GM23338 (cell line): ENCODE results near the gene LYL1. TPM values are rescaled to one million over a fixed set of nuclear protein-coding genes. Genes with fewer than 3 reads are reported as not detected.

Experiments used
- ATAC-seq: fragments of 200-7000 bp; cut with Tn5 transposase; 3 replicates; pipeline ENCODE4 v1.9.1; 2020
- DNase-seq: peaks from one replicate; pipeline ENCODE4 v3.0.0-alpha.2; 2015; ENCODE audit warnings: low spot score
- H2AFZ ChIP-seq: fragments of 200-600 bp; sonication (generic); 2 replicates; pipeline ENCODE4 v1.8.0; 2016; ENCODE audit warnings: antibody characterized with exemption, mild to moderate bottlenecking, moderate library complexity
- H3F3A ChIP-seq: fragments of 200-600 bp; sonication (generic); replicated peaks from 2 replicates; pipeline ENCODE4 v1.8.0; 2017; ENCODE audit warnings: antibody characterized with exemption, mixed run types, low read depth
- H3K27ac ChIP-seq: fragments of 200-600 bp; sonication (generic); 2 replicates; pipeline ENCODE4 v1.6.1; 2016; ENCODE audit warnings: low read depth
- H3K27me3 ChIP-seq: fragments of 200-600 bp; sonication (generic); 2 replicates; pipeline ENCODE4 v1.8.0; 2016; ENCODE audit warnings: mild to moderate bottlenecking, mixed run types, moderate library complexity; ENCODE audit not compliant: insufficient read depth
- H3K36me3 ChIP-seq: fragments of 200-600 bp; sonication (generic); 2 replicates; pipeline ENCODE4 v1.8.0; 2016; ENCODE audit warnings: mild to moderate bottlenecking; ENCODE audit not compliant: insufficient read depth
- H3K4me1 ChIP-seq: fragments of 200-600 bp; sonication (generic); 2 replicates; pipeline ENCODE4 v1.8.0; 2016; ENCODE audit warnings: mild to moderate bottlenecking, moderate library complexity; ENCODE audit not compliant: insufficient read depth
- H3K4me2 ChIP-seq: fragments of 200-600 bp; sonication (generic); 2 replicates; pipeline ENCODE4 v1.7.1; 2017; ENCODE audit warnings: mixed run types
- H3K4me3 ChIP-seq: fragments of 200-600 bp; sonication (generic); 2 replicates; pipeline ENCODE4 v1.6.1; 2016; ENCODE audit warnings: mixed run types
- H3K79me2 ChIP-seq: fragments of 200-600 bp; sonication (generic); replicated peaks from 2 replicates; pipeline ENCODE4 v1.8.0; 2017; ENCODE audit warnings: mild to moderate bottlenecking; ENCODE audit not compliant: insufficient read depth
- H3K9me2 ChIP-seq: fragments of 200-600 bp; sonication (generic); 2 replicates; pipeline ENCODE4 v1.8.0; 2017; ENCODE audit not compliant: insufficient read depth
- H4K20me1 ChIP-seq: fragments of 200-600 bp; sonication (generic); replicated peaks from 2 replicates; pipeline ENCODE4 v1.8.0; 2017; ENCODE audit warnings: mild to moderate bottlenecking; ENCODE audit not compliant: insufficient read depth
- H3K27ac Mint-ChIP-seq: 2 replicates; pipeline ENCODE4 v1.8.0; 2020; ENCODE audit warnings: inconsistent platforms, mild to moderate bottlenecking, moderate library complexity, mixed read lengths
- H3K27me3 Mint-ChIP-seq: 3 replicates; pipeline ENCODE4 v1.8.0; 2022; ENCODE audit warnings: low read depth, mild to moderate bottlenecking, moderate library complexity, mixed read lengths, inconsistent platforms; ENCODE audit not compliant: insufficient read depth, poor library complexity
- H3K36me3 Mint-ChIP-seq: 3 replicates; pipeline ENCODE4 v1.8.0; 2021; ENCODE audit warnings: low read depth, mild to moderate bottlenecking, inconsistent platforms, moderate library complexity, mixed read lengths
- H3K4me1 Mint-ChIP-seq: 3 replicates; pipeline ENCODE4 v1.8.0; 2020; ENCODE audit warnings: mild to moderate bottlenecking, inconsistent platforms, mixed read lengths
- H3K4me3 Mint-ChIP-seq: 3 replicates; pipeline ENCODE4 v1.8.0; 2021; ENCODE audit warnings: moderate library complexity, mild to moderate bottlenecking, inconsistent platforms, mixed read lengths
- H3K9me3 Mint-ChIP-seq: 3 replicates; pipeline ENCODE4 v1.8.0; 2020; ENCODE audit warnings: moderate library complexity, mild to moderate bottlenecking, inconsistent platforms, mixed read lengths
- ETS1 ChIP-seq: IDR thresholded peaks from 2 replicates; pipeline ENCODE4 v1.6.1; 2016; ENCODE audit warnings: antibody characterized with exemption
- EZH2 ChIP-seq: fragments of 200-600 bp; sonication (generic); IDR thresholded peaks from one replicate; pipeline ENCODE4 v1.8.0; 2017; ENCODE audit warnings: antibody characterized with exemption, mild to moderate bottlenecking, low read depth; ENCODE audit not compliant: unreplicated experiment
- EZH2phosphoT487 ChIP-seq: fragments of 200-600 bp; sonication (generic); IDR thresholded peaks from one replicate; pipeline ENCODE4 v1.8.1; 2018; ENCODE audit warnings: antibody characterized with exemption; ENCODE audit not compliant: unreplicated experiment
- NANOG ChIP-seq: IDR thresholded peaks from 2 replicates; pipeline ENCODE4 v1.6.1; 2016; ENCODE audit warnings: antibody characterized with exemption, borderline replicate concordance
- STAT1 ChIP-seq: IDR thresholded peaks from one replicate; pipeline ENCODE4 v1.6.1; 2016; ENCODE audit warnings: antibody characterized with exemption; ENCODE audit not compliant: unreplicated experiment
- ZNF114 ChIP-seq: fragments of 250-450 bp; sonication (Bioruptor Pico); IDR thresholded peaks from 2 replicates; pipeline ENCODE4 v1.5.0; 2020; ENCODE audit warnings: mild to moderate bottlenecking, moderate library complexity
- ZNF331 ChIP-seq: fragments of 250-450 bp; sonication (Bioruptor Pico); IDR thresholded peaks from 2 replicates; pipeline ENCODE4 v1.5.0; 2020; ENCODE audit warnings: low read depth, mild to moderate bottlenecking, moderate library complexity
- ZNF462 ChIP-seq: fragments of 250-450 bp; sonication (Bioruptor Pico); IDR thresholded peaks from 2 replicates; pipeline ENCODE4 v1.5.0; 2020; ENCODE audit warnings: mild to moderate bottlenecking, moderate library complexity
- polyA plus RNA-seq: library from polyadenylated mRNA; unstranded; fragments of >200 nt; fragmentation: Nextera tagmentation; extraction: Ambion mirVana; gene quantifications from 2 replicates; pipeline ENCODE4 v1.2.1, GENCODE V29; 2016
- total RNA-seq: library from RNA; depleted of rRNA; stranded (reverse); fragments of >200 nt; shearing (Covaris generic); gene quantifications from 2 replicates; pipeline ENCODE4 v1.2.3, GENCODE V29; 2014
- TF ChIP-seq, protein P1 (sequence below), 2 experiments: fragments of 200-600 bp in 1 of 2; sonication (generic) in 1 of 2; conservative IDR thresholded peaks; 2 replicates each; pipeline versions ENCODE4 v1.5.1 to v1.6.1; 2016 to 2017; ENCODE audit warnings: antibody characterized with exemption in 2 of 2, low read depth in 2 of 2, mild to moderate bottlenecking in 2 of 2, moderate library complexity in 1 of 2
- TF ChIP-seq, protein P2 (sequence below): IDR thresholded peaks from one replicate; pipeline ENCODE4 v1.6.1; 2018; ENCODE audit warnings: antibody characterized with exemption; ENCODE audit not compliant: unreplicated experiment

Gene LYL1
- total and polyA plus RNA-seq, 2 experiments from 2014 or later, result 1.2 to 2.2 TPM

DNA sequence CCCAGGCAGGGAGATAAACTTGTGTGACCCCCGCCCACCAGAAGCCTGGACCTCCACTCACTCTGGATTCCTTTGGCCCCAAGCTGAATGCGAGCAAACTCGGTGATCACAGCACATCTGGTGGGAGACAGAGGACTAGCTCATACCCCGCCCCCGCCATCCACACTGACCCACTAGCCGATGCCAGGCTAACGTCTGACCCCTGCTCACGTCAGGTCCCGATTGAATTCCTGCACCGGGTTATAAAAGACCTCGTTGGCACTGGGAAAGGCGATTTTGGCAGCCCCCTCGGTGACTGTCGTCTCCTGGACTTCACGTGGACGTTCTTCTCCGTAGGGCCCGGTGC lies 13.3 kb upstream of the LYL1 start (continued):
- TF ChIP-seq ZNF331 (CRISPR knock-in tag) (no peak), ZNF114 (CRISPR knock-in tag) (no peak)
- TF ChIP-seq, protein P1, sequence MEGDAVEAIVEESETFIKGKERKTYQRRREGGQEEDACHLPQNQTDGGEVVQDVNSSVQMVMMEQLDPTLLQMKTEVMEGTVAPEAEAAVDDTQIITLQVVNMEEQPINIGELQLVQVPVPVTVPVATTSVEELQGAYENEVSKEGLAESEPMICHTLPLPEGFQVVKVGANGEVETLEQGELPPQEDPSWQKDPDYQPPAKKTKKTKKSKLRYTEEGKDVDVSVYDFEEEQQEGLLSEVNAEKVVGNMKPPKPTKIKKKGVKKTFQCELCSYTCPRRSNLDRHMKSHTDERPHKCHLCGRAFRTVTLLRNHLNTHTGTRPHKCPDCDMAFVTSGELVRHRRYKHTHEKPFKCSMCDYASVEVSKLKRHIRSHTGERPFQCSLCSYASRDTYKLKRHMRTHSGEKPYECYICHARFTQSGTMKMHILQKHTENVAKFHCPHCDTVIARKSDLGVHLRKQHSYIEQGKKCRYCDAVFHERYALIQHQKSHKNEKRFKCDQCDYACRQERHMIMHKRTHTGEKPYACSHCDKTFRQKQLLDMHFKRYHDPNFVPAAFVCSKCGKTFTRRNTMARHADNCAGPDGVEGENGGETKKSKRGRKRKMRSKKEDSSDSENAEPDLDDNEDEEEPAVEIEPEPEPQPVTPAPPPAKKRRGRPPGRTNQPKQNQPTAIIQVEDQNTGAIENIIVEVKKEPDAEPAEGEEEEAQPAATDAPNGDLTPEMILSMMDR (conservative IDR thresholded peaks at IDR 0.05; ENCODE audit: low read depth in 2 of 2), result no peak

DNA sequence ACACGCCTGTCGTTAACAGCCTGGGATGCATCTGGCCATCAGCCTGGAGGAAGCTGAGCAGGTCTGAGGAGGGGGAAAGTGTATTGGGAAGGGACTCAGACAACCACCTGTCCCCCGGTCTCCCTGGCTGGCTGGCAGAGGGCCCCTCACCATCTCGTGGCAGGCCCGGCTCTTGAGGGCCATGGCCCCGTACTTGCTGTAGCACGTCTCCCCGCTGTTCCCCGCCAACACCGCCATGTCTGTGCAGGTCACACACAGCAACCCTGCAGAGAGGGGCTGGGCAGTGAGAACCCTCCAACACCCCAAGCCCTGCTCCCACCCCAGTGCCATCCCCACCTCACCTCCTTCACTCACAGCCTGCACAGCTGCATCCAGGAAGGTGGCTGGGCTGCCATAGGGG lies 9.9 kb upstream of the LYL1 start:
- H3K36me3 ChIP-seq, result peaks cover 13% of the 10 kb centered on the region
- no peak overlapping the region for H2AFZ ChIP-seq
- no peaks in the 10 kb centered on the region for H3K27me3 ChIP-seq
- no peak overlapping the region for H3K4me3 ChIP-seq
- peaks cover 45% of the 10 kb centered on the region for H3K36me3 Mint-ChIP-seq
- H3K4me1 Mint-ChIP-seq, result peaks cover 10% of the 10 kb centered on the region
- no peak overlapping the region for H3K4me3 Mint-ChIP-seq
- peaks cover 9% of the 10 kb centered on the region for H4K20me1 ChIP-seq
- ATAC-seq, result no peak
- no peak overlapping the region for H3K27ac ChIP-seq
- H3F3A ChIP-seq, result peaks cover 4% of the 10 kb centered on the region
- H3K9me3 Mint-ChIP-seq, result no peaks in the 10 kb centered on the region; the same call in 1 of the 3 replicates
- peaks cover 29% of the 10 kb centered on the region for H3K79me2 ChIP-seq
- no peak overlapping the region for H3K4me2 ChIP-seq
- H3K27me3 Mint-ChIP-seq, result peaks cover 26% of the 10 kb centered on the region
- H3K9me2 ChIP-seq, result no peaks in the 10 kb centered on the region
- H3K27ac Mint-ChIP-seq, result no peak overlapping the region
- peaks cover 10% of the 10 kb centered on the region for H3K4me1 ChIP-seq
- no peak for DNase-seq
- no peak for TF ChIP-seq EZH2phosphoT487
- TF ChIP-seq STAT1, result no peak
- TF ChIP-seq NANOG, result no peak
- no peak for TF ChIP-seq ZNF331 (CRISPR knock-in tag)
- no peak for TF ChIP-seq ETS1
- no peak for TF ChIP-seq ZNF114 (CRISPR knock-in tag)
- TF ChIP-seq, protein P2, sequence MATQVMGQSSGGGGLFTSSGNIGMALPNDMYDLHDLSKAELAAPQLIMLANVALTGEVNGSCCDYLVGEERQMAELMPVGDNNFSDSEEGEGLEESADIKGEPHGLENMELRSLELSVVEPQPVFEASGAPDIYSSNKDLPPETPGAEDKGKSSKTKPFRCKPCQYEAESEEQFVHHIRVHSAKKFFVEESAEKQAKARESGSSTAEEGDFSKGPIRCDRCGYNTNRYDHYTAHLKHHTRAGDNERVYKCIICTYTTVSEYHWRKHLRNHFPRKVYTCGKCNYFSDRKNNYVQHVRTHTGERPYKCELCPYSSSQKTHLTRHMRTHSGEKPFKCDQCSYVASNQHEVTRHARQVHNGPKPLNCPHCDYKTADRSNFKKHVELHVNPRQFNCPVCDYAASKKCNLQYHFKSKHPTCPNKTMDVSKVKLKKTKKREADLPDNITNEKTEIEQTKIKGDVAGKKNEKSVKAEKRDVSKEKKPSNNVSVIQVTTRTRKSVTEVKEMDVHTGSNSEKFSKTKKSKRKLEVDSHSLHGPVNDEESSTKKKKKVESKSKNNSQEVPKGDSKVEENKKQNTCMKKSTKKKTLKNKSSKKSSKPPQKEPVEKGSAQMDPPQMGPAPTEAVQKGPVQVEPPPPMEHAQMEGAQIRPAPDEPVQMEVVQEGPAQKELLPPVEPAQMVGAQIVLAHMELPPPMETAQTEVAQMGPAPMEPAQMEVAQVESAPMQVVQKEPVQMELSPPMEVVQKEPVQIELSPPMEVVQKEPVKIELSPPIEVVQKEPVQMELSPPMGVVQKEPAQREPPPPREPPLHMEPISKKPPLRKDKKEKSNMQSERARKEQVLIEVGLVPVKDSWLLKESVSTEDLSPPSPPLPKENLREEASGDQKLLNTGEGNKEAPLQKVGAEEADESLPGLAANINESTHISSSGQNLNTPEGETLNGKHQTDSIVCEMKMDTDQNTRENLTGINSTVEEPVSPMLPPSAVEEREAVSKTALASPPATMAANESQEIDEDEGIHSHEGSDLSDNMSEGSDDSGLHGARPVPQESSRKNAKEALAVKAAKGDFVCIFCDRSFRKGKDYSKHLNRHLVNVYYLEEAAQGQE, result no peak
- TF ChIP-seq EZH2, result no peak
- TF ChIP-seq ZNF462 (CRISPR knock-in tag), result no peak
- TF ChIP-seq, protein P1 (conservative IDR thresholded peaks at IDR 0.05; ENCODE audit: low read depth in 2 of 2), result no peak
